Natural killer cell (primary cell): ENCODE results near the gene RTN4R. TPM values are rescaled to one million over a fixed set of nuclear protein-coding genes. Genes with fewer than 3 reads are reported as not detected.

Source experiments
- ATAC-seq, 3 donors: fragments of 150-1000 bp in 2 of 3; fragments of 200-7000 bp in 1 of 3; cut with Tn5 transposase; 1 replicate in 1 of 3; 2 replicates in 2 of 3; pipeline ENCODE4 v1.10.0; 2021; ENCODE audit warnings: mild to moderate bottlenecking in 2 of 3, moderate library complexity in 2 of 3
- DNase-seq, 2 donors: peaks; one replicate each; pipeline versions ENCODE4 v3.0.0 to v3.0.0-alpha.2; 2013 to 2021; ENCODE audit warnings: mixed read lengths in 1 of 2
- H3K27ac ChIP-seq: one replicate; pipeline ENCODE4 v1.5.1; 2013; ENCODE audit warnings: mild to moderate bottlenecking, low read length
- H3K27me3 ChIP-seq: one replicate; pipeline ENCODE4 v1.6.1; 2013; ENCODE audit warnings: low read length; ENCODE audit not compliant: control insufficient read depth, insufficient read depth
- H3K36me3 ChIP-seq: one replicate; pipeline ENCODE4 v1.6.1; 2013; ENCODE audit warnings: low read length; ENCODE audit not compliant: control insufficient read depth, insufficient read depth
- H3K4me1 ChIP-seq: one replicate; pipeline ENCODE4 v1.6.1; 2013; ENCODE audit warnings: low read length; ENCODE audit not compliant: control insufficient read depth, insufficient read depth
- H3K4me3 ChIP-seq: one replicate; pipeline ENCODE4 v1.5.1; 2013; ENCODE audit warnings: low read length
- H3K9me3 ChIP-seq: one replicate; pipeline ENCODE4 v1.6.1; 2013; ENCODE audit warnings: low read length; ENCODE audit not compliant: control insufficient read depth, insufficient read depth
- H3K27ac Mint-ChIP-seq, 2 donors: one replicate each; pipeline ENCODE4 v1.8.0; 2022; ENCODE audit warnings: mild to moderate bottlenecking in 2 of 2, mixed read lengths in 2 of 2, moderate library complexity in 1 of 2
- H3K27me3 Mint-ChIP-seq, 2 donors: one replicate each; pipeline ENCODE4 v1.8.0; 2022; ENCODE audit warnings: low read depth in 2 of 2, mixed read lengths in 2 of 2
- H3K36me3 Mint-ChIP-seq: one replicate; pipeline ENCODE4 v1.8.0; 2022; ENCODE audit warnings: mixed read lengths
- H3K4me1 Mint-ChIP-seq, 2 donors: one replicate each; pipeline ENCODE4 v1.8.0; 2022; ENCODE audit warnings: mixed read lengths in 2 of 2
- H3K4me3 Mint-ChIP-seq: one replicate; pipeline ENCODE4 v1.8.0; 2022; ENCODE audit warnings: mild to moderate bottlenecking, moderate library complexity, mixed read lengths
- H3K9me3 Mint-ChIP-seq, 2 donors: one replicate each; pipeline ENCODE4 v1.8.0; 2022; ENCODE audit warnings: mixed read lengths in 2 of 2
- WGBS: methylation state at CpG from one replicate; pipeline ENCODE4 v1.1.7; 2013; ENCODE audit warnings: missing lambda C conversion rate; ENCODE audit not compliant: insufficient coverage; 5-methylcytosine and 5-hydroxymethylcytosine counted together
- intact Hi-C: fragments of 100-400 bp; cut with micrococcal nuclease; formaldehyde crosslinking; loops from one replicate; pipeline ENCODE4 v1.14.2; 2022
- total RNA-seq, 4 donors: library from RNA; stranded (reverse); fragments of 120-200 nt in 1 of 4; gene quantifications; one replicate each; pipeline versions ENCODE4 v1.2.3 to v1.2.4, GENCODE V29; 2013 to 2022
- TF ChIP-seq, protein P1 (sequence below): fragments of 200-600 bp; IDR thresholded peaks from one replicate; pipeline ENCODE4 v1.8.0; 2022; ENCODE audit warnings: antibody characterized with exemption

The RTN4R gene
- total RNA-seq, 3 donors from 2014 or later (not counting 1 experiment from before 2014, with no cell fraction given): 1.2 to 2.9 (median 1.6) TPM

DNA sequence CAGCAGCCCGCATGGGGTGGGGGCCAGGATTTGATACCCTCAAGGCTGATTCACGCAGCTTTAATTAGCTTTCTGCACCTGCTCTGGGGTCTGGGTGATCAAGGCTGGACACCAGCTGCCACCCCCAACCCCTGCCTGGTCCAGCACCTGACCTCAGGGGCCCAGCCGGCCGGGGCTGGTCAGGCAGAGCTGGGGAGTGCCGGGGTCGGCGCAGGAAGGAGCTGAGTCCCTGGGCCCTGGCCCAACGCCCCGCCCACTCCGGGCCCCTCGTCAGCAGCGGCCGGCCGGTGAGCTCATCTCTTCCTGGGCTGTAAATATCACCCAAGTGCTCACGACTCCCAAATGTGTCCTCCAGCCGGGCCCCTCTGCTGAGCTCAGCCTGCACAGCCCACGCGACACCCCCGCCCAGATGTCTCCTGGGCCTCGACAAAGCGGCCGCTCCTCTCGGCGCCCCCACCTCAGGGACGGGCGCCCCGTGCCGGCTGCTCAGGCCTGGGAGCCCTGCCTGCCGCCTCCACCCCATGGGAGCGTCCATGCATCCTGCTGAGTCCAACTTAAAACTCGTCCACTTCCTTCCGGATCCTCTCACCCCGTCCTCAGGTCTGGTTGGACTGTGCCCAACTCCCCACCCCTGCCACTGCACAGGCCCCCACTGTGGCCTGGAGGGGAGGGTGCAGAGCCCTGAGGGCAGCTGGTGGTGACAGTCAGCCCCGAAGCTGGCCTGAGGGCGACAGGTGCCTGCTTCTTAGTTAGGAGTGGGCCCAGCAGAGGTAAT lies 29.0 kb downstream of the RTN4R start:
- H3K4me1 Mint-ChIP-seq: peaks cover 5 to 32% of the 10 kb centered on the region in 2 donors

DNA sequence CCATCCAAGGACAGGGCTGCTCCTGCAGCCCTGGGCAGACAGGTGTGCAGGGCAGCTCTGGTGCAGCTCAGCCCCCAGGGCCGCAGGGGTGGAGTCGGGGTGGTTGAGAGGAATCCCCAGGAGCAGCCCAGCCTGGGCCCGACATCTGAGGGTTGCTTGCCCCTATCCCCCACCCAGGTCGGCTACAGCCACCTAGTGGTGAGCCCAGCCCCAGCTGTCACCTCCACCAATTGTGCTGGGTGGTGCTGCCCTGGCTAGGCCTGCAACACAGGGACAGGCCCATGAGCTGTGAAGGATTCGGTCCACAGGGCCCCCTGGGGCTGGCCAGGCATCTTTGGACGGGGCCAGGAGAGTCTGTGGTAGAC lies 29.6 kb downstream of the RTN4R start:
- DNase-seq (peak; percentile 34 to 75), ATAC-seq (peak; percentile 42 to 69 (median 60))
- Mint-ChIP-seq H3K27ac (peak overlapping the region; percentile 71 to 80), H3K4me1 (peaks cover 5 to 26% of the 10 kb centered on the region in 2 donors), H3K4me3 (peak overlapping the region; percentile 53), H3K9me3 (no peaks in the 10 kb centered on the region), H3K36me3 (no peaks in the 10 kb centered on the region), H3K27me3 (no peaks in the 10 kb centered on the region)
- 25% methylated on average over 6 of the region's 6 CpGs for WGBS
- H3K4me1 ChIP-seq: peaks cover 75% of the 10 kb centered on the region
- intact Hi-C loops: no loop called here
- TF ChIP-seq, protein P1, sequence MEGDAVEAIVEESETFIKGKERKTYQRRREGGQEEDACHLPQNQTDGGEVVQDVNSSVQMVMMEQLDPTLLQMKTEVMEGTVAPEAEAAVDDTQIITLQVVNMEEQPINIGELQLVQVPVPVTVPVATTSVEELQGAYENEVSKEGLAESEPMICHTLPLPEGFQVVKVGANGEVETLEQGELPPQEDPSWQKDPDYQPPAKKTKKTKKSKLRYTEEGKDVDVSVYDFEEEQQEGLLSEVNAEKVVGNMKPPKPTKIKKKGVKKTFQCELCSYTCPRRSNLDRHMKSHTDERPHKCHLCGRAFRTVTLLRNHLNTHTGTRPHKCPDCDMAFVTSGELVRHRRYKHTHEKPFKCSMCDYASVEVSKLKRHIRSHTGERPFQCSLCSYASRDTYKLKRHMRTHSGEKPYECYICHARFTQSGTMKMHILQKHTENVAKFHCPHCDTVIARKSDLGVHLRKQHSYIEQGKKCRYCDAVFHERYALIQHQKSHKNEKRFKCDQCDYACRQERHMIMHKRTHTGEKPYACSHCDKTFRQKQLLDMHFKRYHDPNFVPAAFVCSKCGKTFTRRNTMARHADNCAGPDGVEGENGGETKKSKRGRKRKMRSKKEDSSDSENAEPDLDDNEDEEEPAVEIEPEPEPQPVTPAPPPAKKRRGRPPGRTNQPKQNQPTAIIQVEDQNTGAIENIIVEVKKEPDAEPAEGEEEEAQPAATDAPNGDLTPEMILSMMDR: peak; percentile 18
- H3K36me3 ChIP-seq: no peaks in the 10 kb centered on the region
- peak overlapping the region; percentile 92 for H3K27ac ChIP-seq
- no peaks in the 10 kb centered on the region for H3K27me3 ChIP-seq
- H3K4me3 ChIP-seq: no peak overlapping the region
- no peaks in the 10 kb centered on the region for H3K9me3 ChIP-seq

More for the DNA sequence above, 29.0 kb downstream of the RTN4R start:
- H3K27me3 Mint-ChIP-seq: no peaks in the 10 kb centered on the region
- Histone ChIP-seq H3K36me3 (no peaks in the 10 kb centered on the region), H3K27me3 (no peaks in the 10 kb centered on the region), H3K27ac (peak overlapping the region; percentile 92), H3K4me3 (no peak overlapping the region), H3K4me1 (peaks cover 80% of the 10 kb centered on the region), H3K9me3 (no peaks in the 10 kb centered on the region)
- 57% methylated on average over 35 of the region's 35 CpGs for WGBS
- intact Hi-C loops: no loop called here
- peak overlapping the region; percentile 60 for H3K4me3 Mint-ChIP-seq
- H3K27ac Mint-ChIP-seq: peak overlapping the region; percentile 71 to 80
- no peaks in the 10 kb centered on the region for H3K36me3 Mint-ChIP-seq
- ATAC-seq: peak; percentile 34 to 60 (median 37)
- no peaks in the 10 kb centered on the region for H3K9me3 Mint-ChIP-seq
- DNase-seq: peak; percentile 33 to 34
- TF ChIP-seq, protein P1: no peak

DNA sequence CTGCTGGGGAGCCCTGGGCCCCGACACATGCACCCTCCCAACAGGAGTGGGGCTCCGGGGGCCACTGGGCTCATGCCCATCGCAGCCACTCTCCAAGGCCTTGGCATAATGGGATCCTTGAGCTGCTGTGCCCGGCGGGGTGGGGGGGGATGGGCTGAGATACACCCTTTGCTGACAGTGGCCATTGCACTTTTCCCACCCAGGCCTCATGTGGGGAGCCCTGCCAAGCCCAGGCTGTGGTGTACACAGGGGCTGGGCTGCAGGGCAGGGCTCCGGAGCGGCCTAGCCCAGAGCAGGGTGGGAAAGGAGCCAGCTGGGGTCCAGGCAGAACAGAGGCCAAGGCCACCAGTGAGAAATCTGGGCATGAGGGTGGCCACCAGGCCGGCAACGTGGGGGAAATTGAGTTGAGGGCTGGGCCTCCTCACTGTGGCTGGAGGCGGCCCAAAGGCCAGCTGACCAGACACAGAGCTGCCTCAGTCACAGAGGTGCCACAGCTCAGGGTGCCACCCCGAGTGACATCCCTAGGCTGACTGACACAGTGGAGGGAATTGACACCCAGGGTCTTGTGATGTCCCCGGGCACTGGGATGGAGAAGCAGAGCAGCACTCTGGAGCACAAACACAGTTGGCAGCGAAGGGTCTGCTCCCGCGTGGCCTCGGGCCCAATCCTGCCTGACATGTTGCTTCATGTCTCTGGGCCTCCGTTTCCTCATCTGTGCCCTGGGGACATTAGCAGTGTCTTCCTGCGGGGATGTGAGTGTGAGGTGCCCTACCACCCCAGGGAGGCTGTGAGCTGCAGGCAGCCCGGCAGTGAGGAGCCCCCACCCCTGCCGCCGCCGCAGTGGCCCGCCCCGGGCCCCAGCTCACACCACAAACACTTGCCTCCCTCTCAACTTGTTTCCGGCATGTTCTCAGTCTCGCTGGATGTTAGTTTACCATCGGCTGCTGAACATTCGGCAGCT lies 30.4 kb downstream of the RTN4R start:
- Mint-ChIP-seq H3K27ac (peak overlapping the region; percentile 71 to 80), H3K36me3 (no peaks in the 10 kb centered on the region), H3K4me1 (peaks cover 5 to 18% of the 10 kb centered on the region in 2 donors), H3K27me3 (no peaks in the 10 kb centered on the region), H3K4me3 (peak overlapping the region; percentile 53), H3K9me3 (no peaks in the 10 kb centered on the region)
- WGBS: 61% methylated on average over 26 of the region's 28 CpGs
- Histone ChIP-seq H3K4me1 (peaks cover 67% of the 10 kb centered on the region), H3K36me3 (no peaks in the 10 kb centered on the region), H3K27me3 (no peaks in the 10 kb centered on the region), H3K4me3 (no peak overlapping the region), H3K27ac (peak overlapping the region; percentile 92), H3K9me3 (no peaks in the 10 kb centered on the region)
- intact Hi-C loops: no loop called here
- ATAC-seq (peak; percentile 57 to 86 (median 72)), DNase-seq (peak; percentile 52 to 74)
- TF ChIP-seq, protein P1: no peak
